Measurements from ENCODE around the gene DCDC2.
"Not testable (repeated sequence)": the region's sequence is repeated elsewhere in the genome, so short reads cannot be mapped to it uniquely, and the experiment has no call there.

DCDC2 gene

DNA sequence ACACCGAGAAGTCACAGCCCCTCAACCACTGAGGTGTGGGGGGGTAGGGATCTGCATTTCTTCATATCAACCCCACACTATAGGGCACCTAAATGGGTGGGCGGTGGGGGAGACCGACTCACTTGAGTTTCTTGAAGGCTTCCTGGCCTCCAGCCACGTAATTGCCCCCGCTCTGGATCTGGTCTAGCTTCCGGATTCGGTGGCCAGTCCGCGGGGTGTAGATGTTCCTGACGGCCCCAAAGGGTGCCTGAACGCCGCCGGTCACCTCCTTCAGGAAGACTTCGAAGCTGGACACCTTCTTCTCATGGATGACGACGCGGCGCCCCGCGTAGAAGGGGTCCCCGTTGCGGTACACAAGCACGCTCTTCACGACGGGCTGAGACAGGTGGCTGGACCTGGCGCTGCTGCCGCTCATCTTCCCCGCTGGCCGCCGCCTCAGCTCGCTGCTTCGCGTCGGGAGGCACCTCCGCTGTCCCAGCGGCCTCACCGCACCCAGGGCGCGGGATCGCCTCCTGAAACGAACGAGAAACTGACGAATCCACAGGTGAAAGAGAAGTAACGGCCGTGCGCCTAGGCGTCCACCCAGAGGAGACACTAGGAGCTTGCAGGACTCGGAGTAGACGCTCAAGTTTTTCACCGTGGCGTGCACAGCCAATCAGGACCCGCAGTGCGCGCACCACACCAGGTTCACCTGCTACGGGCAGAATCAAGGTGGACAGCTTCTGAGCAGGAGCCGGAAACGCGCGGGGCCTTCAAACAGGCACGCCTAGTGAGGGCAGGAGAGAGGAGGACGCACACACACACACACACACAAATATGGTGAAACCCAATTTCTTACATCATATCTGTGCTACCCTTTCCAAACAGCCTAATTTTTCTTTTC lies at the start of gene DCDC2:
Gene DCDC2 (minus strand): TSS at position 724 of the 883 bp plus-strand sequence. CDS start 309 bp downstream, at position 415.
- DNase-seq = peak; percentile 90

- no peak for DNase-seq
These were observed 47.4 kb upstream of the DCDC2 start for GRCh38 chr6:24405262-24405661.

- peak; percentile 10 for DNase-seq
These were observed 45.6 kb upstream of the DCDC2 start for GRCh38 chr6:24403501-24403824.

DNA sequence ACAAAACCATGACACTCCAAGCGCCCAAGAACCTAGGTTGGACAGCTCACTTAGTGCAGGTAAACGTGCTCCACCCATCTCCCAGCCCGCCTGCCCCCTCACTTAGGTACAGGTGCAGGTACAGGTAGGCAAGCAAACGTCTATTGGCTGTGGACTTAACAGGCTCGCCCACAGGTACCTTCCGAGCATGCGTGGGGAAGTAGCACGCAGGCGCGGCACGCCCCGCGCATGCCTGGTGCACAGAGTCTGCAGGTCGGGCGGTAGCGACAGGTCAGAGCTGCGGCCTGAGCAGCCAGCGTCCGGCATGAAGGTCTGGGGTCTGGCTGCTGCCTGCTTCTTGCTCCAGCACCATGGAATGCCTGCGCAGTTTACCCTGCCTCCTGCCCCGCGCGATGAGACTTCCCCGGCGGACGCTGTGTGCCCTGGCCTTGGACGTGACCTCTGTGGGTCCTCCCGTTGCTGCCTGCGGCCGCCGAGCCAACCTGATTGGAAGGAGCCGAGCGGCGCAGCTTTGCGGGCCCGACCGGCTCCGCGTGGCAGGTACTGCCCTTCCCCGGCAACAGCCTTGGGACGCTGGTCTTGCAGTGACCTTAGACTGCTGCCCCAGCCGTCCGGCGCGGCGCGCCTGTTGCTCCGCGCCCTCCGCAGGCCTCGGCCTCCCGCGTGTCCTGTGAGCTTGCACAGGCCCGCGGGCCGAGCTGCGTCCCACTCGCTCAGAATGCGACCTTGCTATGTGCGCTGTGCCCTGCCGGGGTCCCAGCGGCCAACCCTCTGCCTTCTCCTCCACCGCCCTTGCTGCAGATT lies 45.0 kb upstream of the DCDC2 start, which contains the start of gene MRS2:
Gene MRS2 (plus strand): TSS at position 240 of the 804 bp plus-strand sequence. CDS start 111 bp downstream, at position 351.
- peak; percentile 93 for DNase-seq

DNA sequence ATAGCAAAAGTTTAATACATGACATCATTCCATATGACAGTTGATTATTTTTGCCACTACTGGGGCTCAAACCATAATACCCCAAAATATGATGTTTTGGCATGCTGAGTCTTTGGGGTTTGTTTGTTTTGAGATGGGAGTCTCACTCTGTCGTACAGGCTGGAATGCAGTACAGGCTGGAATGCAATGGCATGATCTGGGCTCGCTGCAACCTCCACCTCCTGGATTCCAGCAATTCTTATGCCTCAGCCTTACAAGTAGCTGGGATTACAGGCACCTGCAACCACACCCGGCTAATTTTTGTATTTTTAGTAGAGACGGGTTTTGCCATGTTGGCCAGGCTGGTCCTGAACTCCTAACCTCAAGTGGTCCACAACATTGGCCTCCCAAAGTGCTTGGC lies 43.6 kb upstream of the DCDC2 start:
- DNase-seq = no peak

GRCh38 chr6:24400045-24401039 lies 42.5 kb upstream of the DCDC2 start:
- not testable (repeated sequence) for DNase-seq

DNA sequence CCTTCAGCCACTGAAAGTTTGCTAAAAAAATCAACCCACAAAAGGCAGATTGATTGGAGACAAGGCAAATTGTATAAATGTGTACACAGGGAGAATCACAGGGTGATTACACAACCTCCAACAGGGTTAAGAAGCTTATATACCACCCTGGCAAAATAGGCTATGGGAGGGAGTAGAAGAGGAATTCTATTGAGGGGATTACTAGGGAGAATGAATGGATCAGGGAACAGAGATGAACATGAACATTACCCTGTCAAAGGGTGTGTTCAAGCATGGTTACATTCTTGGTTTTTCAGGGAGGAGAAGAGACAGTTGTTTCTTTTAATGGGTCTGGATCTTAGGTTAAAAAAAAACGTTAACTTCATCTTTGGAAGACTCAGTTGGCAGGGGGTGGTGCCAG lies 39.8 kb upstream of the DCDC2 start:
- no peak for DNase-seq

GRCh38 chr6:24396824-24397223 lies 39.0 kb upstream of the DCDC2 start:
- DNase-seq = no peak

DNA sequence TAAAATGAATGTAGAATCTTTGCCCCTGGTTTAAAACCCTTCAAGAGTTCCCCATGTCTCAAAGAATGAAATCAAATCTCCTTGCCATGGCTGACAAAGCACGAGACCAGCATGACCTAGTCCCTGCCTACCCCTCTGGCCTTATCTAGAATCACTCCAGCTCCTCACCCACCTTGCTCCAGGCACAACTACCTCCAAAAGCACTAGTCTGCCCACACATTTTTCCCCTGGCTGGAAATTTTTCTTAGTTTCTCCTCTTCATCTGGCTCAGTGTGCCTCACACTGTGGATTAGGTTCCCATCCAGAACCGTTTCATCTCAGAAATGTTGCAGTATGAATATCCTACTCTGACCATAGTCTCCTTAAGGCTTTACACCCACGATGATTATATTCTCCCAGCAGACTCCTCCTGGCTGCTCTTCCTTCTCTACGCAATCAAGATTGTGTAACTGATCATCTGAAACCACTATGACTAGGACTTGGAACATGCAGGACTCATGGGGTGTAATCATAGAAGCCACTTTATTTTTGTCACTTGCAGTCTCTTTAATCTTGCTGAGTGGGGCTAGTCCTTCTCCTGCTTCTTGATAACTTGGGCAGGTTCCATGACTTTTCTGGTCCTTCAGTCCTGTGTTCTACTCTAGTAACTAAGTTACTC lies 37.0 kb upstream of the DCDC2 start:
- no peak for DNase-seq

DNA sequence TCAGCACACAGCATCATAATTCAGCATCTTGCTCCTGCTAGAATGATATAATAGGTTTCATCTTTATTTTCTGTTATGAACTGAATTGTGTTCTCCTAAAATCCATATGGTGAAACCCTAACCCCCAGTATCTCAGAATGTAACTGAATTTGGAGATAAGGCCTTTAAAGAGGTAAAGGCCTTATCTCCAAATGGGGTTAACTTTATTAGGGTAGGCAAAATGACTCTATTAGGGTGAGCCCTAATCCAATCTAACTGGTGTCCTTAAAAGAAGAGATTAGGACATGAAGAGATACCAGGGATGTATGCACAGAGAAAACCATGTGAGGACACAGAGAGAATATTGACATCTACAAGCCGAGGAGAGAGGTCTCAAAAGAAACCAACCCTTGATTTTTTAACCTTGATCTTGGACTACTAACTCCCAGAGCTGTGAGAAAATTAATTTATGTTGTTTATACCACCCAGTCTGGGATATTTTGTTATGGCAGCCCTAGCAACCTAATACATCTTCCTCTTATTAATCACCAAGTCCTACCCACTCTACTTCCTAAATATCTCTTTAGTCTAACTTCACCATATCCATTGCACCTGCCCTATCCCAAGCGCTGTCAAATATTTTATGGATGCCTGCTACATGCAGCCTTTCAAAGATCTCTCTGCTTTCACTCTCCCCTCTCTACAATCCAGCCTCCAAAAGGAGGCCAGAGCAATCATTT lies 36.4 kb upstream of the DCDC2 start:
- no peak for DNase-seq

- DNase-seq = no peak
These were observed 34.0 kb upstream of the DCDC2 start for GRCh38 chr6:24391756-24392405.

DNA sequence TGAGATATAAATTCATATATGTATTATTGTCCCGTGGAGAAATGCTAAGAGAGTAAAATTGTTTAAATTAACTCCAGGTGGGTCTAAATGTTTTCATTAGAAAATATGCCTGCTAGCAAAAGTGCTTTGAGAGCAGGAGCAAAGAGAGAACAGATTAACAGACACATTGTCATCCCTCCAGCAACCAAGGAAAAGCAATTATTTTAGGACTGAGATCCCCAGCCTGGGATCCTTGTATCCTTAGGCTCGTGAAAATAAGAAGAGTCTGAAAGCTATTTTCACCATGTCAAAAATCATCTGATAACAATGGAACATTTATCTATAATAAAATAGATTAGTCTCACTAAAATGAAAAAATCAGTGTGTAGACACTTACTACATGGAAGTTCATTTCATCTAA lies 33.3 kb upstream of the DCDC2 start:
- no peak for DNase-seq

GRCh38 chr6:24387818-24388217 lies 30.0 kb upstream of the DCDC2 start:
- no peak for DNase-seq

DNA sequence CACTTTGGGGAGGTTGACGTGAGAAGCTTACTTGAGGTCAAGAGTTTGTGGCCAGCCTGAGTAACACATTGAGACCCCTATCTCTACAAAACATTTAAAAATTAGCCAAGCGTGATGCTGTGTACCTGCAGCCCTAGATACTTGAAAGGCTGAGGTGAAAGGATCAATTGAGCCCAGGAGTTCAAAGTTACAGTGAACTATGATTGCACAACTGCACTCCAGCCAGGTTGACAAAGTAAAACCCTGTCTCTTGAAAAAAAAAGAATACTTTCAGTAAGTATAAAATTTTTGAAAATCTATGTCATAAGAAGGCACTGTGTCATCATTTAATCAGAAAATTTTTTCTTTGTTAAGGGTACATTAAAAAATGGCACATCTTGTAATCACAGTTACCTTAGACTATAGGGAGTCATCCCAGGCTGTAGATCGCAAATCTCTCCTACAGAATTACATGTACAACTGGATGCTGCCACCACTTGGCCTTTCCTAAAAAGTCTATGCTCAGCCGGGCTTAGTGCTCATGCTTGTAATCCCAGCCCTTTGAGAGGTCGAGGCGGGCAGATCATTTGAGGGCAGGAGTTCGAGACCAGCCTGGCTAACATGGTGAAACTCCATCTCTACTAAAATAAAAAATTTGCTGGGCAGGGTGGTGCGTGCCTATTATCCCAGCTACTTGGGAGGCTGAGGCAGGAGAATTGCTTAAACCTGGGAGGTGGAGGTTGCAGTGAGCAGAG lies 27.8 kb upstream of the DCDC2 start:
- no peak for DNase-seq

DNA sequence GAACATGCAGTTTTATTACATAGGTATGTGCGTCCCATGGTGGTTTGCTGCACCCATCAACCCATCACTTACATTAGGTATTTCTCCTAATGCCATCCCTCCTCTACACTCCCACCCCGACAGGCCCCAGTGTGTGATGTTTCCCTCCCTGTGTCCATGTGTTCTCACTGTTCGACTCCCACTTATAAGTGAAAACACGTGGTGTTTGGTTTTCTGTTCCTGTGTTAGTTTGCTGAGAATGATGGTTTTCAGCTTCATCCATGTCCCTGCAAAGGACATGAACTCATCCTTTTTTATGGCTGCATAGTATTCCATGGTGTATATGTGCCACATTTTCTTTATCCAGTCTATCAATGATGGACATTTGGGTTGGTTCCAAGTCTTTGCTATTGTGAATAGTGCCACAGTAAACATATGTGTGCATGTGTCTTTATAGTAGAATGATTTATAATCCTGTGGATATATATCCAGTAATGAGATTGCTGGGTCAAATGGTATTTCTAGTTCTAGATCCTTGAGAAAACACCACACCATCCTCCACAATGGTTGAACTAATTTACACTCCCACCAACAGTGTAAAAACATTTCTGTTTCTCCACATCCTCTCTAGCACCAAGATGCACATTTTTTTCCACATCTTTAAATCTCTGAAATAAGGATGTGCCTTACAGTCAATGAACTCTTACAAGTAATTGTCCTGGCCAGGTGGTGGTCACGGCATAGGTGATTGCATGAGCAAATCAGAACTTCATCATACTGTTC lies 26.7 kb upstream of the DCDC2 start:
- not testable (repeated sequence) for DNase-seq

- not testable (repeated sequence) for DNase-seq
These were observed 25.1 kb upstream of the DCDC2 start for GRCh38 chr6:24382891-24383494.

DNA sequence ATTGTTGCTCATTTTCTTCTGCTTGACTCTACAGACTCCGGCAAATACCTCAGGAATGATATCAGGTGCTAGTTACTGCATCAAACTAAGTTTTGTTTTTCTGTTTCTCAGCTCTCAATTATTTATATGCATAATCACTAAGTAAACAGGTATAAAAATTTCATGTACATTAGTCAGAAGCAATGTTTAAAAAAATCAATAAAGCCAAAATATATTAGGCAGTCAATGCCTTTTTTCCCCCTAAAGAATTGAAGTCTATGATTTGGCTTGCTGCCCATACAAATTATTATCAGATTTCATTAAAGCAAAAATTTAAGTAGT lies 24.3 kb upstream of the DCDC2 start:
- DNase-seq = no peak

- DNase-seq = no peak
These were observed 23.8 kb upstream of the DCDC2 start for GRCh38 chr6:24381476-24382219.

All from NCI-H510A treated with DMSO at 0.1 percent for 48 hours (cell line).